PFSK-1 (cell line): ENCODE data around the gene TOP3A.

ENCODE experiments used
- POLR2AphosphoS5 ChIP-seq: IDR thresholded peaks from 2 replicates; pipeline ENCODE4 v1.6.1; 2012; ENCODE audit warnings: low read depth, mild to moderate bottlenecking, control low read depth, low read length, moderate library complexity
- SIN3A ChIP-seq: IDR thresholded peaks from 2 replicates; pipeline ENCODE4 v1.6.1; 2012; ENCODE audit warnings: mild to moderate bottlenecking, low read length, moderate library complexity, borderline replicate concordance; ENCODE audit not compliant: insufficient read depth
- TAF1 ChIP-seq: IDR thresholded peaks from 2 replicates; pipeline ENCODE4 v1.6.1; 2012; ENCODE audit warnings: low read length, control low read depth, borderline replicate concordance; ENCODE audit not compliant: insufficient read depth
- TF ChIP-seq, protein P1 (sequence below), 2 experiments: IDR thresholded peaks; 2 replicates each; pipeline versions ENCODE4 v1.6.1 to v1.8.0; 2011 to 2012; ENCODE audit warnings: low read depth in 2 of 2, low read length in 2 of 2, control low read depth in 1 of 2, inconsistent platforms in 1 of 2, mild to moderate bottlenecking in 1 of 2, moderate library complexity in 1 of 2; ENCODE audit not compliant: insufficient read depth in 1 of 2

DNA sequence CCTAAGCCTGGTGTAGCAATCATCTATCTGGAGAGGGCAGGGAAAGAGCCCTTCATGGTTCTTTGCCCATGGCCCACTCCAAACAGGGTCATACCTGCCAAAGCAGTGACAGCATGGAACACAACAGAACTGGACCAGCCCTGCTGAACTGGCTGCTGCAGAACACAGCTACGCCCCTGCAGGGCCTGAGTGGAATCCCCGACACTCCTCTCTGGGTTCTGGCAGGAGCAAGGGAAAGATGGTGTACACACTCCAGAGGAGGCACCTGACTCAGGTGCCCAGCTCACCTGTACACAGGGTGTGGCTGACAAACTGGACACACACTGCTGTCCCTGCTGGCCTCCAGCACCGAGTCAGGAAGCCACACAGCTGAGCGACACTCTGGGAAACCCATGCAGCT lies 34.5 kb downstream of the TOP3A start:
- TF ChIP-seq SIN3A: no peak
- no peak for TF ChIP-seq POLR2AphosphoS5
- no peak for TF ChIP-seq TAF1
- TF ChIP-seq, protein P1, sequence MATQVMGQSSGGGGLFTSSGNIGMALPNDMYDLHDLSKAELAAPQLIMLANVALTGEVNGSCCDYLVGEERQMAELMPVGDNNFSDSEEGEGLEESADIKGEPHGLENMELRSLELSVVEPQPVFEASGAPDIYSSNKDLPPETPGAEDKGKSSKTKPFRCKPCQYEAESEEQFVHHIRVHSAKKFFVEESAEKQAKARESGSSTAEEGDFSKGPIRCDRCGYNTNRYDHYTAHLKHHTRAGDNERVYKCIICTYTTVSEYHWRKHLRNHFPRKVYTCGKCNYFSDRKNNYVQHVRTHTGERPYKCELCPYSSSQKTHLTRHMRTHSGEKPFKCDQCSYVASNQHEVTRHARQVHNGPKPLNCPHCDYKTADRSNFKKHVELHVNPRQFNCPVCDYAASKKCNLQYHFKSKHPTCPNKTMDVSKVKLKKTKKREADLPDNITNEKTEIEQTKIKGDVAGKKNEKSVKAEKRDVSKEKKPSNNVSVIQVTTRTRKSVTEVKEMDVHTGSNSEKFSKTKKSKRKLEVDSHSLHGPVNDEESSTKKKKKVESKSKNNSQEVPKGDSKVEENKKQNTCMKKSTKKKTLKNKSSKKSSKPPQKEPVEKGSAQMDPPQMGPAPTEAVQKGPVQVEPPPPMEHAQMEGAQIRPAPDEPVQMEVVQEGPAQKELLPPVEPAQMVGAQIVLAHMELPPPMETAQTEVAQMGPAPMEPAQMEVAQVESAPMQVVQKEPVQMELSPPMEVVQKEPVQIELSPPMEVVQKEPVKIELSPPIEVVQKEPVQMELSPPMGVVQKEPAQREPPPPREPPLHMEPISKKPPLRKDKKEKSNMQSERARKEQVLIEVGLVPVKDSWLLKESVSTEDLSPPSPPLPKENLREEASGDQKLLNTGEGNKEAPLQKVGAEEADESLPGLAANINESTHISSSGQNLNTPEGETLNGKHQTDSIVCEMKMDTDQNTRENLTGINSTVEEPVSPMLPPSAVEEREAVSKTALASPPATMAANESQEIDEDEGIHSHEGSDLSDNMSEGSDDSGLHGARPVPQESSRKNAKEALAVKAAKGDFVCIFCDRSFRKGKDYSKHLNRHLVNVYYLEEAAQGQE (IDR thresholded peaks at IDR 0.05; ENCODE audit: insufficient read depth in 1 of 2, low read depth in 2 of 2, low read length in 2 of 2): no peak
